GM23338 (cell line): ENCODE data around the gene RIPK4.

Experiments
- CTCF ChIP-seq, 2 experiments: fragments of 200-600 bp in 1 of 2; sonication (generic) in 1 of 2; conservative IDR thresholded peaks; 2 replicates each; pipeline versions ENCODE4 v1.5.1 to v1.6.1; 2016 to 2017; ENCODE audit warnings: antibody characterized with exemption in 2 of 2, low read depth in 2 of 2, mild to moderate bottlenecking in 2 of 2, moderate library complexity in 1 of 2
- EZH2 ChIP-seq: fragments of 200-600 bp; sonication (generic); IDR thresholded peaks from one replicate; pipeline ENCODE4 v1.8.0; 2017; ENCODE audit warnings: antibody characterized with exemption, mild to moderate bottlenecking, low read depth; ENCODE audit not compliant: unreplicated experiment
- EZH2phosphoT487 ChIP-seq: fragments of 200-600 bp; sonication (generic); IDR thresholded peaks from one replicate; pipeline ENCODE4 v1.8.1; 2018; ENCODE audit warnings: antibody characterized with exemption; ENCODE audit not compliant: unreplicated experiment
- JUNB ChIP-seq: IDR thresholded peaks from one replicate; pipeline ENCODE4 v1.6.1; 2016; ENCODE audit warnings: antibody characterized with exemption; ENCODE audit not compliant: unreplicated experiment
- POLR2AphosphoS5 ChIP-seq: IDR thresholded peaks from 2 replicates; pipeline ENCODE4 v1.6.1; 2016; ENCODE audit warnings: antibody characterized with exemption, low read depth
- STAT1 ChIP-seq: IDR thresholded peaks from one replicate; pipeline ENCODE4 v1.6.1; 2016; ENCODE audit warnings: antibody characterized with exemption; ENCODE audit not compliant: unreplicated experiment

- TF ChIP-seq POLR2AphosphoS5 (no peak), CTCF (conservative IDR thresholded peaks at IDR 0.05; ENCODE audit: low read depth in 2 of 2) (no peak), EZH2phosphoT487 (no peak), JUNB (no peak), EZH2 (no peak), STAT1 (no peak)
These were observed 3.1 kb upstream of the RIPK4 start for GRCh38 chr21:41769933-41770332.
